Right renal cortex interstitium (tissue), 3 donors: Measurements from ENCODE around the gene OR4Q3. TPM values are rescaled to one million over a fixed set of nuclear protein-coding genes. Genes with fewer than 3 reads are reported as not detected.
"Not testable (repeated sequence)": the region's sequence is repeated elsewhere in the genome, so short reads cannot be mapped to it uniquely, and the experiment has no call there.

Experiments
- DNase-seq, 3 donors: peaks; one replicate each; pipeline ENCODE4 v3.0.0-alpha.2; 2013; ENCODE audit warnings: low read depth in 3 of 3, low spot score in 2 of 3
- polyA plus RNA-seq, 3 donors: library from polyadenylated mRNA; unstranded; fragments of 120-200 nt; gene quantifications; one replicate each; pipeline ENCODE4 v1.2.1, GENCODE V29; 2013; ENCODE audit not compliant: insufficient read length in 3 of 3

The OR4Q3 gene
- not detected for polyA plus RNA-seq

DNA sequence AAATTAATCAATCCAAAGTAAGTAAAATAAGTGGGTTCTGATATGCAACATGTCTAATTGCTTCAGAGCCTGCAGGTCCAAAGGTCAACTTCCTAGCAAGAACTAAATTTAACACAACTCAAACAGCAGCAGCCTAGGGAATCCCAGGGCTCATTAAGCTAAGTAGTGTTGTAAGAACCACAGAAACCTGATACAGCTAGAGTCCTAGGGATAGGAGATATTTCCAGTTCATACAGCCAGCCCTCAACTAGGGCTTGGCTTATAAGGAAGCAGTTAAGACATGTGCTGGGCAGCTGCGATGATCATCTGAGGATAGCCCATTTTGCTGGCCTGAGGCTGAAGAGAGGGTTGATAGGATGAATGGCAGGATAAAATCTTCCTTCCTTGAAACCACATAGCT lies at the start of gene OR4Q3:
Gene OR4Q3, plus strand, starts transcription at position 316 of the 400 bp plus-strand sequence.
- no peak for DNase-seq

GRCh38 chr14:19729359-19729758 lies 14.0 kb upstream of the OR4Q3 start:
- DNase-seq = no peak

GRCh38 chr14:19729763-19730162 lies 13.6 kb upstream of the OR4Q3 start:
- no peak for DNase-seq

- DNase-seq = not testable (repeated sequence)
Measured at GRCh38 chr14:19733893-19734292, 9.5 kb upstream of the OR4Q3 start.

- DNase-seq = not testable (repeated sequence)
Measured at GRCh38 chr14:19752316-19752715, 8.9 kb downstream of the OR4Q3 start.

GRCh38 chr14:19754172-19754571 lies 10.8 kb downstream of the OR4Q3 start:
- DNase-seq = no peak

GRCh38 chr14:19771491-19771890 lies 28.1 kb downstream of the OR4Q3 start:
- DNase-seq = not testable (repeated sequence)

DNA sequence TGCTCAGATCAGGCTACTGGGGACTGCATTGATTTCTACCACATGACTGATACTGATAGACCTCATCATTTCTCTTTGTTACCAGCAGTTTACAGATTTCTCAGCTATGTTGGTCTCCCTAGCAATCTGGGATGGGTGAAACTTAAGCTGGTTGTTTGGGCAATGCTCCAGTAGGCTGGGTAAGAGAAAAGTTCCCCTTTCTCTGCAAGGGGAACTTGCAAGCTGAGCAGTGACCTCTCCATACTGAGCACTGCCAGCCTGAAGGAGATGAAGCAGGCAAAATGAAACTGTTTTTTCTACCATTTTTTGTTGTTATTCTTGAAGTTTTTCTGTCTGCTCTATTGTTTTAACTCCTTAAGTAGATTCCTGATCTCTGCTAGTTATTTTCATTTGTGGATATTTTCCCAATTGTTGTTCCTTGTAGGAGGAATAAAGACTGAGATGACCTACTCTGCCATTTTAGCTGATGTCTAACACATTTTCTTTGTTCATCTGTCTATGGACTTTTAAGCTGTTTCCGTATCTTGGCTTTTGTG lies 28.6 kb downstream of the OR4Q3 start:
- DNase-seq = no peak

GRCh38 chr14:19772454-19772853 lies 29.1 kb downstream of the OR4Q3 start:
- DNase-seq = not testable (repeated sequence)

DNA sequence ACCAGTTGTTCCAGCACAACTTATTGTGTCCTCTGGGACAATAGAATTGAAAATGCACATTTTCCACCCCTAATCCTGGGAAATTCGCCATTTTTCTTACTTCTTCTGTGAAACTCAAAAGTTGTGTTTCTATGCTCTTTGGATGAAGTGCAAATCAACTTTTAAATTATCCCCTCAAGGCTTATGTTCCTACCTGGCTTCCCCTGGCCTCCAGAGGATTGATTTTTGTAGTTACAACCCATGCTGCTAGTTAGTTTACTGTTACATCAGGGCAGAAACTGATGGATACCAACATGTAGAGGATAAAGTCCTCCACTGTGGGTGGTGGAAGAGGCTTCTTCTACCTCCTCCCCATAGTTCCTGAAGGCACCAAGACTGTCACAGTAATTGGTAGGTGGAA lies 29.8 kb downstream of the OR4Q3 start, which contains the start of gene OR4M1:
Gene OR4M1, plus strand, starts transcription at position 301 of the 400 bp plus-strand sequence. CDS start 6,819 bp downstream, outside the sequence.
- DNase-seq = not testable (repeated sequence)

- DNase-seq = no peak
Measured at GRCh38 chr14:19775587-19775986, 32.2 kb downstream of the OR4Q3 start.

DNA sequence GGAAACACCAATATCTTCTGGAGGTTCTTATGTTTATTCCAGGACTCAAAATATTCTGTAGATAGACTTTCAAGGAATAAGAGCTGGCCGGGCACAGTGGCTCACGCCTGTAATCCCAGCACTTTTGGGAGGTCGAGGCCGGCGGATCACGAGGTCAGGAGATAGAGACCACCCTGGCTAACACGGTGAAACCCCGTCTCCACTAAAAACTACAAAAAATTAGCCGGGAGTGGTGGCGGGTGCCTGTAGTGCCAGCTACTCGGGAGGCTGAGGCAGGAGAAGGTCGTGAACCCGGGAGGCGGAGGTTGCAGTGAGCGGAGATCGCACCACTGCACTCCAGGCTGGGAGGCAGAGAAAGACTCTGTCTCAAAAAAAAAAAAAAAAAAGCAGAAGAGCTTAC lies 42.5 kb downstream of the OR4Q3 start:
- not testable (repeated sequence) for DNase-seq

DNA sequence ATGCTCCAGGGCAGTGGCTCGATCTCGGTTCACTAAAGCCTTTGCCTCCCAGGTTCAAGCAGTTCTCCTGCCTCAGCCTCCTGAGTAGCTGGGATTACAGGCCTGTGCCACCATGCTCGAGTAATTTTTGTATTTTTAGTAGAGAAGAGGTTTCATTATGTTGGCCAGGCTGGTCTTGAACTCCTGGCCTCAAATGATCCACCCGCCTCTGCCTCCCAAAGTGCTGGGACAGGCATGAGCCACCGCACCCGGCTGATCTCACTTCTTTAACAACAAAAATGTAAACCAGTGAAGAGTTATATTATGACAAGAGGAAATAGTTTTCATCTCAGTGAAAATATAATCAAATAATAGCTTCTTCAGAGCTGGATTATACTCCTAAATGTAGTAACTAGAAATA lies 43.9 kb downstream of the OR4Q3 start:
- DNase-seq = not testable (repeated sequence)

DNA sequence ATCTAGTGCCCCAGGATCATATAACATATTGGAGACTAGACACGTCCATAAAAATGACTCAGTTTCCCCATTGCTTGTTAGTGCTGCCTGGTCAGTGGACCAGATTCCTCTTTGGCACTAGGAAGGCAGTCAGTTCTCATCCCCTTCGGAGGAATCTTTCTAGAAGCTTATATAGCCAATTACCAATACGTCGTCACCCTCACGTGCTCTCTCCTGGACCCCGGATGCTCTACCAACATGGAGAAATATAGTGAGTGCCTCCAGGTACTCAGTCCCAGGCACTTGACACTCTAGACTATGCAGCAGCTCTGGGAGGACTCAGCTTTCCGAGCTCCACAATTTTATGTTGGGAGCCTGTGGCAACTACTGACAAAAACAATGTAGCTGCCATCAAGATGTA lies 44.8 kb downstream of the OR4Q3 start:
- DNase-seq = not testable (repeated sequence)

DNA sequence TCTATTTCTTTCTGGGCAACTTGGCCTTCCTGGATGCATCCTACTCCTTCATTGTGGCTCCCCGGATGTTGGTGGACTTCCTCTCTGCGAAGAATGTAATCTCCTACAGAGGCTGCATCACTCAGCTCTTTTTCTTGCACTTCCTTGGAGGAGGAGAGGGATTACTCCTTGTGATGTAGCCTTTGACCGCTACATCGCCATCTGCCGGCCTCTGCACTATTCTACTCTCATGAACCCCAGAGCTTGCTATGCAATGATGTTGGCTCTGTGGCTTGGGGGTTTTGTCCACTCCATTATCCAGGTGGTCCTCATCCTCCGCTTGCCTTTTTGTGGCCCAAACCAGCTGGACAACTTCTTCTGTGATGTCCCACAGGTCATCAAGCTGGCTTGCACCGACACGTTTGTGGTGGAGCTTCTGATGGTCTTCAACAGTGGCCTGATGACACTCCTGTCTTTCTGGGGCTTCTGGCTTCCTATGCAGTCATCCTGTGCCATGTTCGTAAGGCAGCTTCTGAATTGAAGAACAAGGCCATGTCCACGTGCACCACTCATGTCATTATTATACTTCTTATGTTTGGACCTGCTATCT lies 53.2 kb downstream of the OR4Q3 start:
- DNase-seq = not testable (repeated sequence)

Other genes starting within 250 kb of the OR4Q3 start
- not detected for gene OR11H2, start 29.7 kb upstream of the OR4Q3 start, polyA plus RNA-seq
- gene OR4M1, start 29.9 kb downstream of the OR4Q3 start, polyA plus RNA-seq = not detected
- gene OR4N2, start 60.2 kb downstream of the OR4Q3 start, polyA plus RNA-seq = not detected
- not detected for gene OR4K2, start 131.6 kb downstream of the OR4Q3 start, polyA plus RNA-seq
- gene OR4K5, start 177.0 kb downstream of the OR4Q3 start, polyA plus RNA-seq = not detected
- not detected for gene OR4K1, start 187.3 kb downstream of the OR4Q3 start, polyA plus RNA-seq
- not detected for gene OR4K15, start 232.0 kb downstream of the OR4Q3 start, polyA plus RNA-seq